ENCODE measurements around the gene WIF1. TPM values are rescaled to one million over a fixed set of nuclear protein-coding genes. Genes with fewer than 3 reads are reported as not detected.

Gene WIF1
- total and polyA plus RNA-seq, 2 of the 8 experiments (the other 6 are each of a cell fraction or from before 2014, with no cell fraction given) = 1.8 to 9.1 TPM

GRCh38 chr12:65121049-65121955 is at the start of gene WIF1 (continued):
- TF ChIP-seq CHD7 (IDR thresholded peaks at IDR 0.05; ENCODE audit: insufficient replicate concordance, low read length) (no peak), JUN (IDR thresholded peaks at IDR 0.05; ENCODE audit: low read depth, low read length) (no peak), GABPA (IDR thresholded peaks at IDR 0.05; ENCODE audit: borderline replicate concordance, insufficient read depth, low read length) (no peak), RXRA (IDR thresholded peaks at IDR 0.05; ENCODE audit: insufficient read depth, low read depth, low read length) (no peak), SP1 (IDR thresholded peaks at IDR 0.05; ENCODE audit: low read depth, low read length) (no peak), CTCF (IDR thresholded peaks at IDR 0.05; ENCODE audit: control extremely low read depth in 1 of 3, insufficient read depth in 1 of 3, low read depth in 1 of 3, low read length in 3 of 3) (peak; percentile 60 to 68 (median 68))

All from H1 (cell line).